WI38 (cell line): ENCODE measurements around the gene MAPT.

ENCODE experiments used
- H3K4me3 ChIP-seq: 2 replicates; pipeline ENCODE4 v1.5.1; 2011; ENCODE audit warnings: low read depth, mild to moderate bottlenecking, control low read depth, low read length
- TF ChIP-seq, protein P1 (sequence below): IDR thresholded peaks from 2 replicates; pipeline ENCODE4 v1.5.1; 2012; ENCODE audit warnings: low read depth, mild to moderate bottlenecking, control low read depth, low read length

MAPT gene

DNA sequence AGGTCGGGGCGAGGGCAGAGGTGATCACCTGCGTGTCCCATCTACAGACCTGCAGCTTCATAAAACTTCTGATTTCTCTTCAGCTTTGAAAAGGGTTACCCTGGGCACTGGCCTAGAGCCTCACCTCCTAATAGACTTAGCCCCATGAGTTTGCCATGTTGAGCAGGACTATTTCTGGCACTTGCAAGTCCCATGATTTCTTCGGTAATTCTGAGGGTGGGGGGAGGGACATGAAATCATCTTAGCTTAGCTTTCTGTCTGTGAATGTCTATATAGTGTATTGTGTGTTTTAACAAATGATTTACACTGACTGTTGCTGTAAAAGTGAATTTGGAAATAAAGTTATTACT, 133.6 kb downstream of the MAPT start:
- TF ChIP-seq, protein P1, sequence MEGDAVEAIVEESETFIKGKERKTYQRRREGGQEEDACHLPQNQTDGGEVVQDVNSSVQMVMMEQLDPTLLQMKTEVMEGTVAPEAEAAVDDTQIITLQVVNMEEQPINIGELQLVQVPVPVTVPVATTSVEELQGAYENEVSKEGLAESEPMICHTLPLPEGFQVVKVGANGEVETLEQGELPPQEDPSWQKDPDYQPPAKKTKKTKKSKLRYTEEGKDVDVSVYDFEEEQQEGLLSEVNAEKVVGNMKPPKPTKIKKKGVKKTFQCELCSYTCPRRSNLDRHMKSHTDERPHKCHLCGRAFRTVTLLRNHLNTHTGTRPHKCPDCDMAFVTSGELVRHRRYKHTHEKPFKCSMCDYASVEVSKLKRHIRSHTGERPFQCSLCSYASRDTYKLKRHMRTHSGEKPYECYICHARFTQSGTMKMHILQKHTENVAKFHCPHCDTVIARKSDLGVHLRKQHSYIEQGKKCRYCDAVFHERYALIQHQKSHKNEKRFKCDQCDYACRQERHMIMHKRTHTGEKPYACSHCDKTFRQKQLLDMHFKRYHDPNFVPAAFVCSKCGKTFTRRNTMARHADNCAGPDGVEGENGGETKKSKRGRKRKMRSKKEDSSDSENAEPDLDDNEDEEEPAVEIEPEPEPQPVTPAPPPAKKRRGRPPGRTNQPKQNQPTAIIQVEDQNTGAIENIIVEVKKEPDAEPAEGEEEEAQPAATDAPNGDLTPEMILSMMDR, result no peak
- H3K4me3 ChIP-seq, result no peak overlapping the region

DNA sequence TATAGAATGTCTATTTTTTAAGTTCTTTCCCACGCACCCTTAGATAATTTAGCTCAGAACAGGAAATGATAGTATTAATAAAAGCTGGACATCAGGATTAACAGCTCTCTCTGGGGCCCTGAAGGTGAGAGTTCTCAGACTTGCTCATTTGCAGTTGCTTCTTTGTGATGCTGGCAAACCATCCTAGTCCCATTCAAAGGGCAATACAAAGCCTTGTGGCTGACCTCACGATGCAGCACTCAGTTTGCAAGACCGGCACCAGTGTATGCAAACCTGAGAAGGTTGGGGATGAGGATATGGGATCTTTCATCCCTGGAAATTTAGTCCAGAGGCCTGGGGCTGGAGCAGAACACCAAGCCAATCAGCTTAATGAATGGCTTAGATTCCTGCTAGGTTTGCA, 134.0 kb downstream of the MAPT start:
- TF ChIP-seq, protein P1, result no peak
- H3K4me3 ChIP-seq, result no peak overlapping the region

DNA sequence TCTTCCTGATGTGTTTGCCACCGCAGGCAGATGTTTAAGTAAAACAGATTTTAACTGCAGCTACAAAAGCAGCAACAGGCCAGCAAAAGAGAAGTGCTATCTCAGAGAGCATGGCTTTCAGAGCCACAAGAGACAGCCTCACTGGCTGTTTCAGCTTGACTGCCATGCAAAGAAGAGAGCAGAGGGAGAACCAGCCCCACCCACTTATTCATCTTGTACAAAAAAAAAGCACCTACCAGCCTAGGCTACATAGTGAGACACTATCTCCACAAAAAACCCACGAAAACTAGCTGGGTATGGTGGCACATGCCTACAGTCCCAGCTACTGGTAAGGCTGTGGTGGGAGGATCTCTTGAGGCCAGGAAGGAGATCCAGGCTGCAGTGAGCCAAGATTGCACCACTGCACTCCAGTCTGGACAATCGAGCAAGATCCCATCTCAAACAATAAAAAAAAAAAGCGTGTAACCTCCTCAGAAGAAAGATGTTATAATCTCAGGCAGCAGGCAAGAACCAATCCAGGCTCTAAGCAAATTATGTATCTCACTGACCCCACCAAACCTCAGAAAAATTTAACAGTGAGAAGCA, 134.7 kb downstream of the MAPT start:
- H3K4me3 ChIP-seq, result no peak overlapping the region
- TF ChIP-seq, protein P1, result no peak

DNA sequence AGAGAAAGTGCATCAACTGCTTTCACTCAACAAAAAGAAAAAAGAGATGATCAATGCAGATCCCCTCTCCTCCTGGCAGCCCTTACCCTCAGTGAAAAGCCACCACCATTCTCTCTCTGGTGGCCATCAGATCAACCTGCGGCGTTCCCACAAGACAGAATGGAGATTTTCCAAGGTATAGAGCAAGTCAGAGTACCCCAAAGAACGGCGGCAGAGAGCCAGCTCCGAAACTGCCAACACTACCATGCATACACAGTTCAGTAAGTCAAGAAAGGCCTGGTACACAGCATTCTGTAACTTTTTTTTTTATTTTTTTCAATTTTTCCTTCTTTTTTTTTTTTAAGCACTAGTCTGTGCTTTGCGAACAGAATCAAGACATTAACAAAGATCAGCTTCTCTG, 135.3 kb downstream of the MAPT start:
- no peak overlapping the region for H3K4me3 ChIP-seq
- TF ChIP-seq, protein P1, result no peak

DNA sequence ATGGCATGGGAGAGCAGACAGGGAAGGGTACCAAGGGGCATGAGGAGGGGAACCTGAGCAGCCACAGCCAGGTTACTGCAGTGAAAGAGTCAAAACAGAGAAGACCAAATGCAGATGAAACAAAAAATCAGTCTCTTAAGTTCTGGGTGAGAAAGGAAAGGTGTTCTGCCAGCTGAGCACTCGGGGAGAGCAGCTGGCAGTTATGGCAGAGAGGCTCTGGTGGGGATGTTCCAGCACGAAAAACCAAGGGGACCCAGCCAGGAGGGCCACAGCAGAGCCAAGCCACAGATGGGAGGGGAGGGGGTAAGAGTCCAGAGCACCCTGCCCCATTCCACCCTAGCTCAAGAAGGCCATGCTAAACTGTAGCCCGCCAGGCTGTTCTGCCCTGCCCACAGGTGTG, 136.4 kb downstream of the MAPT start:
- no peak overlapping the region for H3K4me3 ChIP-seq
- TF ChIP-seq, protein P1, result no peak

DNA sequence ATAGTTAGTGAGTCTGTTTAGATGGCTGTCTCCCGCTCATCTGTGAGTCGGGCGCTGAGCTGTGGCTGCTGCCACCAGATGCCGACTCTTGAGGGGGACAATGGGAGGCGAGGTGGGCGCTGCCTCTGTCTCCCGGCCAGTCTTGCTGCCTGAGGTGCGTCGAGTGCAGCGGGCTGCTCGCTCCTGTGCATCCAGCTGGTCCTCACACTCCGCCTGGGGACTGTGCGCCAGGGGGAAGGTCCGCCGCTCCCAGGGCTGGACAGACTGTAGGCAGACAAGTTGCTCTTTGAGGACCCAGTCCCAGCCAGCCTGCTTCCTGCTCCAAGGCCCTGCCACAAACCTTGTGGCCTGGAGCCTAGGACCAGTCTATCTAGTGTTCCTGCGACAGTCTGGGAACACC, 137.1 kb downstream of the MAPT start:
- TF ChIP-seq, protein P1, result no peak
- H3K4me3 ChIP-seq, result no peak overlapping the region

DNA sequence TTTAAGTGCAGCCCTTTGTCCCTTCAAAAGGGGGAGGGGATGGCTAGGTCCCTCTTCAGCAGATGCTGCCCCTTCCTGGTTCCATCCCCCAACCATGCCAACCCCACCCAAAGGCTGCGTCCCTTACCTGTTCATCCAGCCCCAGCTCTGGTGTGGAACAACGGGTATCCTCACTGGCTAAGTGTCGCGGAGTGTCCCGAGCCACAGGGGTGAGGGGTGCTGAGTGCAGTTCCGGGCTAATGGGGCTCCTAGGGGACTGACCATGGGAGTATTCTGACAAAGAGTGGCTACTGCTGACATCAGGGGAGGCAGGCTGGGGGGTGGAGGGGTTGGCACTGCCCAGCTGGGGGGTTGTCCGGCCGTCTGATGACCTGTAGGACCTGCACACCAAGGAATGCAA, 137.6 kb downstream of the MAPT start:
- TF ChIP-seq, protein P1, result no peak
- H3K4me3 ChIP-seq, result no peak overlapping the region
